WTC11 (cell line): ENCODE measurements around the gene PIEZO1. TPM values are rescaled to one million over a fixed set of nuclear protein-coding genes. Genes with fewer than 3 reads are reported as not detected.
A peak's percentile ranks its signal among the peaks of the same experiment; 100 is the strongest.

Source experiments
- ATAC-seq: fragments of 200-7000 bp; cut with Tn5 transposase; 2 replicates; pipeline ENCODE4 v1.10.0; 2021; ENCODE audit warnings: mild to moderate bottlenecking, moderate library complexity
- CTCF ChIA-PET: fragments of 300-600 bp; sonication (Branson Sonifier 250); formaldehyde crosslinking; loops from one replicate; lab custom pipeline; 2021; ENCODE audit warnings: antibody characterized with exemption; lab: Charles Lee
- POLR2A ChIA-PET: fragments of 350-600 bp; sonication (Branson Sonifier 250); formaldehyde crosslinking; loops from one replicate; lab custom pipeline; 2021; ENCODE audit warnings: antibody characterized with exemption; lab: Charles Lee
- DNase-seq: peaks from one replicate; pipeline ENCODE4 v3.0.0; 2021; ENCODE audit warnings: low spot score
- H3K27ac Mint-ChIP-seq: 2 replicates; pipeline ENCODE4 v1.8.0; 2021; ENCODE audit warnings: mixed read lengths
- H3K27me3 Mint-ChIP-seq: 2 replicates; pipeline ENCODE4 v1.8.0; 2021; ENCODE audit warnings: low read depth, mild to moderate bottlenecking, moderate library complexity, mixed read lengths
- H3K36me3 Mint-ChIP-seq: 2 replicates; pipeline ENCODE4 v1.8.0; 2021; ENCODE audit warnings: mixed read lengths
- H3K4me1 Mint-ChIP-seq: 2 replicates; pipeline ENCODE4 v1.8.0; 2022; ENCODE audit warnings: mixed read lengths
- H3K4me3 Mint-ChIP-seq: 2 replicates; pipeline ENCODE4 v1.8.0; 2021; ENCODE audit warnings: mild to moderate bottlenecking, moderate library complexity, mixed read lengths
- H3K9me3 Mint-ChIP-seq: 2 replicates; pipeline ENCODE4 v1.8.0; 2021; ENCODE audit warnings: mixed read lengths
- ARID4B ChIP-seq: sonication (generic); formaldehyde crosslinking; IDR thresholded peaks from 2 replicates; pipeline ENCODE4 v1.8.0; 2023; ENCODE audit warnings: missing genetic modification reagents, mild to moderate bottlenecking, borderline replicate concordance
- ATF1 ChIP-seq: sonication (generic); formaldehyde crosslinking; IDR thresholded peaks from 2 replicates; pipeline ENCODE4 v1.8.1; 2023; ENCODE audit warnings: mild to moderate bottlenecking, moderate library complexity, missing genetic modification reagents
- ATF3 ChIP-seq: sonication (generic); formaldehyde crosslinking; conservative IDR thresholded peaks from 2 replicates; pipeline ENCODE4 v1.8.1; 2022; ENCODE audit warnings: mild to moderate bottlenecking, missing genetic modification reagents
- CBFB ChIP-seq: sonication (generic); formaldehyde crosslinking; IDR thresholded peaks from 2 replicates; pipeline ENCODE4 v1.8.1; 2022; ENCODE audit warnings: mild to moderate bottlenecking, low read depth, missing genetic modification reagents
- E2F4 ChIP-seq: sonication (generic); formaldehyde crosslinking; IDR thresholded peaks from 2 replicates; pipeline ENCODE4 v1.8.1; 2022; ENCODE audit warnings: low read depth, mild to moderate bottlenecking, moderate library complexity, missing genetic modification reagents, borderline replicate concordance
- E2F5 ChIP-seq: sonication (generic); formaldehyde crosslinking; IDR thresholded peaks from 2 replicates; pipeline ENCODE4 v1.8.1; 2022; ENCODE audit warnings: mild to moderate bottlenecking, moderate library complexity, missing genetic modification reagents
- ESRRA ChIP-seq: sonication (generic); formaldehyde crosslinking; IDR thresholded peaks from 2 replicates; pipeline ENCODE4 v1.8.1; 2022; ENCODE audit warnings: mild to moderate bottlenecking, missing genetic modification reagents, borderline replicate concordance
- FOXJ3 ChIP-seq: sonication (generic); formaldehyde crosslinking; IDR thresholded peaks from 2 replicates; pipeline ENCODE4 v1.9.0; 2021; ENCODE audit warnings: missing genetic modification reagents, mild to moderate bottlenecking, borderline replicate concordance
- HMGA2 ChIP-seq: fragments of 250-450 bp; sonication (Bioruptor Pico); IDR thresholded peaks from 2 replicates; pipeline ENCODE4 v1.4.0; 2021; ENCODE audit warnings: mild to moderate bottlenecking, moderate library complexity
- HMGXB4 ChIP-seq: sonication (generic); formaldehyde crosslinking; IDR thresholded peaks from 2 replicates; pipeline ENCODE4 v1.8.1; 2023; ENCODE audit warnings: mild to moderate bottlenecking, moderate library complexity, missing genetic modification reagents
- JAZF1 ChIP-seq: fragments of 250-450 bp; sonication (Bioruptor Pico); IDR thresholded peaks from 2 replicates; pipeline ENCODE4 v1.9.0; 2021; ENCODE audit warnings: moderate library complexity, mild to moderate bottlenecking, inconsistent platforms
- JUN ChIP-seq: sonication (generic); formaldehyde crosslinking; IDR thresholded peaks from 2 replicates; pipeline ENCODE4 v1.8.0; 2023; ENCODE audit warnings: mild to moderate bottlenecking, missing genetic modification reagents
- NFE2L1 ChIP-seq: sonication (generic); formaldehyde crosslinking; IDR thresholded peaks from 2 replicates; pipeline ENCODE4 v1.8.1; 2023; ENCODE audit warnings: missing genetic modification reagents
- PREB ChIP-seq: sonication (generic); formaldehyde crosslinking; IDR thresholded peaks from 2 replicates; pipeline ENCODE4 v1.8.1; 2022; ENCODE audit warnings: mild to moderate bottlenecking, missing genetic modification reagents, moderate library complexity, borderline replicate concordance
- SMAD3 ChIP-seq: sonication (generic); formaldehyde crosslinking; IDR thresholded peaks from 2 replicates; pipeline ENCODE4 v1.8.0; 2022; ENCODE audit warnings: missing genetic modification reagents, mild to moderate bottlenecking, borderline replicate concordance
- ZBTB21 ChIP-seq: sonication (generic); formaldehyde crosslinking; IDR thresholded peaks from 2 replicates; pipeline ENCODE4 v1.8.1; 2023; ENCODE audit warnings: mild to moderate bottlenecking, missing genetic modification reagents, borderline replicate concordance
- ZNF121 ChIP-seq: sonication (generic); formaldehyde crosslinking; IDR thresholded peaks from 2 replicates; pipeline ENCODE4 v1.8.0; 2023; ENCODE audit warnings: missing genetic modification reagents
- ZNF263 ChIP-seq: sonication (generic); formaldehyde crosslinking; IDR thresholded peaks from 2 replicates; pipeline ENCODE4 v1.8.1; 2022; ENCODE audit warnings: low read depth, mild to moderate bottlenecking, moderate library complexity, missing genetic modification reagents
- ZNF425 ChIP-seq: fragments of 250-450 bp; sonication (Bioruptor Pico); conservative IDR thresholded peaks from 2 replicates; pipeline ENCODE4 v1.9.0; 2021; ENCODE audit warnings: mild to moderate bottlenecking
- total RNA-seq: library from RNA; stranded (reverse); gene quantifications from 3 replicates; pipeline ENCODE4 v1.2.3, GENCODE V29; 2021

Gene PIEZO1
- total RNA-seq, 1 experiment from 2014 or later = 71.3 TPM

- TF ChIP-seq E2F4 (CRISPR knock-in tag) (no peak), ZNF263 (CRISPR knock-in tag) (no peak), HMGXB4 (CRISPR knock-in tag) (no peak)
Measured at GRCh38 chr16:88723507-88723887, 61.5 kb downstream of the PIEZO1 start (continued).

- DNase-seq = peak; percentile 38
- no peak overlapping the region for H3K27ac Mint-ChIP-seq
- peak; percentile 33; the same call in 1 of the 2 replicates for ATAC-seq
- H3K9me3 Mint-ChIP-seq = no peaks in the 10 kb centered on the region
- peaks cover 6% of the 10 kb centered on the region; the same call in 1 of the 2 replicates for H3K36me3 Mint-ChIP-seq
- POLR2A ChIA-PET = interaction anchor here (0.5 kb wide), 1 partner anchor 26 kb away, joined by 3 read pairs; no protein-coding TSS in a partner anchor
- H3K4me3 Mint-ChIP-seq = no peak overlapping the region
- TF ChIP-seq E2F5 (CRISPR knock-in tag) = no peak
- no peak for TF ChIP-seq E2F4 (CRISPR knock-in tag)
- no peak for TF ChIP-seq PREB (CRISPR knock-in tag)
- TF ChIP-seq HMGA2 (CRISPR knock-in tag) = no peak
- no peak for TF ChIP-seq ATF3 (CRISPR knock-in tag)
- no peak for TF ChIP-seq ARID4B
- TF ChIP-seq CBFB (CRISPR knock-in tag) = no peak
- no peak for TF ChIP-seq JAZF1
- no peak for TF ChIP-seq ESRRA (CRISPR knock-in tag)
- TF ChIP-seq ZBTB21 (CRISPR knock-in tag) = no peak
- no peak for TF ChIP-seq ATF1 (CRISPR knock-in tag)
- TF ChIP-seq FOXJ3 = no peak
- TF ChIP-seq ZNF121 (CRISPR knock-in tag) = no peak
- no peak for TF ChIP-seq NFE2L1 (CRISPR knock-in tag)
- TF ChIP-seq ZNF425 (CRISPR knock-in tag) = no peak
- no peak for TF ChIP-seq JUN (CRISPR knock-in tag)
- TF ChIP-seq SMAD3 (CRISPR knock-in tag) = no peak
- H3K27me3 Mint-ChIP-seq = no peaks in the 10 kb centered on the region
- CTCF ChIA-PET = interaction anchor here (0.6 to 5.1 kb wide), 7 partner anchors 14 to 163 kb away, joined by 3 to 41 read pairs (median 3); partner anchors contain the start of gene MVD
- no peaks in the 10 kb centered on the region for H3K4me1 Mint-ChIP-seq
Measured at GRCh38 chr16:88722784-88723506, 62.1 kb downstream of the PIEZO1 start.
